GM12891 (cell line): ENCODE data around the gene CDH13.

Source experiments
- POLR2A ChIP-seq: IDR thresholded peaks from 2 replicates; pipeline ENCODE4 v1.6.1; 2011; ENCODE audit warnings: low read depth, low read length, control low read depth
- POLR2AphosphoS5 ChIP-seq: IDR thresholded peaks from 2 replicates; pipeline ENCODE4 v1.6.1; 2011; ENCODE audit warnings: low read depth, low read length, control low read depth
- POU2F2 ChIP-seq: IDR thresholded peaks from 2 replicates; pipeline ENCODE4 v1.6.1; 2011; ENCODE audit warnings: low read depth, mild to moderate bottlenecking, control low read depth, low read length, moderate library complexity
- TAF1 ChIP-seq: IDR thresholded peaks from 2 replicates; pipeline ENCODE4 v1.6.1; 2011; ENCODE audit warnings: low read depth, low read length, control low read depth

DNA sequence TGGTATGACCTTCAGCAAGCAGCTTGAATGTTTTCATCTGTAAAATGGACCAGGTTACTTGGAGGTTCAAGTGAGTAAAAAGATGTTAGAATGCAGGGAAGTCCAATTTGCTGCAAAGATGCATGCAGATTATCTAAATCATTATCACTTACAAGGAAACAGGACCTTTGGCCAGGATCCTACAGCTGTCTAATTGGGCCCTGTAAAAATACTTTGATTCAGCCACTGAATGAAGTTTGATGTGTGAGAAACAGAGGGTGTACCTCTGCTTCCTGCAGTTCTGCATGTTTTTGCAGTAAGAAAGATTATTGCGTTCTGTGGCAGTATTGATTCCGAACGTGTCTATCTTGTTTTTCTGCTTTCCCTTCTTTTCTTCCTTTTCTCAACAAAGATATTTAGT, 10.2 kb downstream of the CDH13 start:
- TF ChIP-seq POLR2A = no peak
- TF ChIP-seq POLR2AphosphoS5 = no peak
- TF ChIP-seq TAF1 = no peak
- TF ChIP-seq POU2F2 = no peak
